Adrenal gland (tissue), 5 donors: ENCODE data around the gene TBC1D9.

Experiments
- POLR2A ChIP-seq, 2 donors: fragments of 450-650 bp; IDR thresholded peaks; one replicate each; pipeline ENCODE4 v1.6.1; 2017; ENCODE audit warnings: antibody characterized with exemption in 2 of 2, mild to moderate bottlenecking in 2 of 2, moderate library complexity in 1 of 2
- TF ChIP-seq, protein P1 (sequence below), 6 experiments: fragments of 450-650 bp in 4 of 6; fragments of 200-600 bp in 2 of 6; sonication (generic) in 1 of 6; IDR thresholded peaks; 1 replicate in 5 of 6; 2 replicates in 1 of 6; pipeline versions ENCODE4 v1.5.1 to v1.8.0; 2016 to 2021; ENCODE audit warnings: antibody characterized with exemption in 6 of 6, mild to moderate bottlenecking in 2 of 6, moderate library complexity in 1 of 6
- donor health status: DM: no; HTN: no; CAD: no.

DNA sequence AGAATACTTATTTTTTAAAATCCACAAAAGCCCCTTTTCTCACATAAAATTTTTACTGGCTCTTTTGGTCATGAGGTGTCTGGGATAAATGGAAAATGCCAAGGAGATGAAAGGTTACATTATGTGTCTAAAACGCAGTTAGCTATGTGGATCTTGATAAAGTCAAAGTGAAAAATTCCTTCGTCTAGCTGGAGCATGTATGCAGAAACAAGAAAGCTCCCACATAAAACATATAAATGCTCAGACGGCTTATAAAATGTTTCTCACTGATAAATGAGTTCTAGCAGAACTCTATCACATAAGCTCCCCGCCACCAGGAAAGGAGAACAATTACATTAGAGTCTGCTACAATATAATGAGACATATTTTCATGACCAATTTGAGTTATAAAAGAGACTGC lies 83.8 kb downstream of the TBC1D9 start:
- TF ChIP-seq POLR2A (IDR thresholded peaks at IDR 0.05): no peak
- TF ChIP-seq, protein P1, sequence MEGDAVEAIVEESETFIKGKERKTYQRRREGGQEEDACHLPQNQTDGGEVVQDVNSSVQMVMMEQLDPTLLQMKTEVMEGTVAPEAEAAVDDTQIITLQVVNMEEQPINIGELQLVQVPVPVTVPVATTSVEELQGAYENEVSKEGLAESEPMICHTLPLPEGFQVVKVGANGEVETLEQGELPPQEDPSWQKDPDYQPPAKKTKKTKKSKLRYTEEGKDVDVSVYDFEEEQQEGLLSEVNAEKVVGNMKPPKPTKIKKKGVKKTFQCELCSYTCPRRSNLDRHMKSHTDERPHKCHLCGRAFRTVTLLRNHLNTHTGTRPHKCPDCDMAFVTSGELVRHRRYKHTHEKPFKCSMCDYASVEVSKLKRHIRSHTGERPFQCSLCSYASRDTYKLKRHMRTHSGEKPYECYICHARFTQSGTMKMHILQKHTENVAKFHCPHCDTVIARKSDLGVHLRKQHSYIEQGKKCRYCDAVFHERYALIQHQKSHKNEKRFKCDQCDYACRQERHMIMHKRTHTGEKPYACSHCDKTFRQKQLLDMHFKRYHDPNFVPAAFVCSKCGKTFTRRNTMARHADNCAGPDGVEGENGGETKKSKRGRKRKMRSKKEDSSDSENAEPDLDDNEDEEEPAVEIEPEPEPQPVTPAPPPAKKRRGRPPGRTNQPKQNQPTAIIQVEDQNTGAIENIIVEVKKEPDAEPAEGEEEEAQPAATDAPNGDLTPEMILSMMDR (IDR thresholded peaks at IDR 0.05): no peak
